SH-SY5Y (cell line): ENCODE results near the gene CLPTM1.

ENCODE experiments used
- GATA2 ChIP-seq: IDR thresholded peaks from 2 replicates; pipeline ENCODE4 v1.6.1; 2011; ENCODE audit warnings: mild to moderate bottlenecking, low read depth, low read length
- GATA3 ChIP-seq: IDR thresholded peaks from 2 replicates; pipeline ENCODE4 v1.6.1; 2011; ENCODE audit warnings: low read depth, mild to moderate bottlenecking, low read length, moderate library complexity

DNA sequence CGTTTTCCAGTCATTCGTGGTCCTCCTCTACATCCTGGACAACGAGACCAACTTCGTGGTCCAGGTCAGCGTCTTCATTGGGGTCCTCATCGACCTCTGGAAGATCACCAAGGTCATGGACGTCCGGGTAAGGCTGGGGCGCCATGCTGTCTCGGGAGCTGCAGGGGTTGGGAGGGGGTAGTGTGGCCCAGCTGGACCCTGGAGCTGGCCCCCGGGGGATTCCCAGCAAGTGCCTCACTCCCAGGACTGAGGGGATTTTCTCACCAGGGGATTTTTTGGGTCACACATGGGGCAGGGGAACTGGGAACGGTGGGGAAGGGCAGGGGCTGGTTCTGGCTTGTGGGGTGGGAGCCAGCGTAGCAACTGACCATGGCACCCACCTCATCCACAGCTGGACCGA is 35.3 kb downstream of the CLPTM1 start:
- no peak for TF ChIP-seq GATA2
- no peak for TF ChIP-seq GATA3
